Stomach (tissue), 9 donors: ENCODE data around the gene TRAF3IP3. TPM values are rescaled to one million over a fixed set of nuclear protein-coding genes. Genes with fewer than 3 reads are reported as not detected.

Experiments used
- DNase-seq, 2 donors: peaks; one replicate each; pipeline versions ENCODE4 v3.0.0 to v3.0.0-alpha.2; 2013 to 2019
- H3K27ac ChIP-seq, 5 donors: fragments of 200-600 bp in 4 of 5; sonication (generic) in 4 of 5; one replicate each; pipeline ENCODE4 v1.5.1; 2013 to 2019; ENCODE audit warnings: mild to moderate bottlenecking in 1 of 5, moderate library complexity in 1 of 5
- H3K27me3 ChIP-seq, 3 donors: fragments of 200-600 bp; sonication (generic); one replicate each; pipeline ENCODE4 v1.5.1; 2017 to 2019; ENCODE audit warnings: mixed run types in 1 of 3
- H3K36me3 ChIP-seq, 4 donors: fragments of 200-600 bp; sonication (generic); 1 replicate in 3 of 4; 2 replicates in 1 of 4; pipeline ENCODE4 v1.5.1; 2016 to 2019
- H3K4me1 ChIP-seq, 4 donors: fragments of 200-600 bp; sonication (generic); one replicate each; pipeline ENCODE4 v1.5.1; 2016 to 2019
- H3K4me3 ChIP-seq, 4 donors: fragments of 200-600 bp; sonication (generic) in 3 of 4; one replicate each; pipeline ENCODE4 v1.5.1; 2016 to 2019; ENCODE audit warnings: mild to moderate bottlenecking in 1 of 4
- H3K9me3 ChIP-seq, 4 donors: fragments of 200-600 bp; sonication (generic); one replicate each; pipeline ENCODE4 v1.5.1; 2016 to 2019
- EP300 ChIP-seq: sonication (generic); formaldehyde crosslinking; IDR thresholded peaks from one replicate; pipeline ENCODE4 v1.6.1; 2017; ENCODE audit warnings: antibody characterized with exemption
- POLR2A ChIP-seq, 4 donors: fragments of 450-650 bp; IDR thresholded peaks; one replicate each; pipeline ENCODE4 v1.6.1; 2016; ENCODE audit warnings: antibody characterized with exemption in 4 of 4, control low read depth in 2 of 4, mild to moderate bottlenecking in 1 of 4, moderate library complexity in 1 of 4
- POLR2AphosphoS5 ChIP-seq, 3 donors: sonication (generic); formaldehyde crosslinking; IDR thresholded peaks; one replicate each; pipeline ENCODE4 v1.6.1; 2016; ENCODE audit warnings: antibody characterized with exemption in 3 of 3
- WGBS, 5 donors: extraction: QIAGEN DNeasy Blood & Tissue Kit in 3 of 5; methylation state at CpG; one replicate each; pipeline versions ENCODE4 v1.1.5 to v1.1.7; 2013 to 2018; 5-methylcytosine and 5-hydroxymethylcytosine counted together
- intact Hi-C: fragments of 100-400 bp; cut with DNase I; formaldehyde crosslinking; loops from one replicate; pipeline ENCODE4 v1.15.1; 2023; ENCODE audit warnings: low total_unique reads
- polyA plus RNA-seq, 3 donors: library from polyadenylated mRNA; stranded (reverse); fragments of 200-250 nt; gene quantifications; one replicate each; pipeline ENCODE4 v1.2.3, GENCODE V29; 2013
- total RNA-seq, 5 donors: library from RNA; depleted of rRNA; stranded (reverse); fragments of >200 nt; gene quantifications; one replicate each; pipeline versions ENCODE4 v1.1.0 to v1.2.3, GENCODE V29; 2014 to 2016
- TF ChIP-seq, protein P1 (sequence below), 7 experiments: fragments of 450-650 bp in 4 of 7; fragments of 200-600 bp in 3 of 7; sonication (generic) in 3 of 7; IDR thresholded peaks; one replicate each; pipeline ENCODE4 v1.5.1; 2016 to 2019; ENCODE audit warnings: antibody characterized with exemption in 7 of 7, control low read depth in 2 of 7, mild to moderate bottlenecking in 1 of 7
- donor health status: healthy with polysubstance abuse.
- donor health status: Bipolar disorder and iron deficiency.
- donor health status: healthy.

TRAF3IP3 gene
- total and polyA plus RNA-seq, 8 donors = 2.2 to 9.6 (median 3.3) TPM; not detected in 1

GRCh38 chr1:209728466-209728865, 27.4 kb upstream of the TRAF3IP3 start:
- WGBS, 5 donors = 53 to 75% (median 70%) methylated on average over 1 of the region's 1 CpG
- no peaks in the 10 kb centered on the region for H3K4me1 ChIP-seq
- intact Hi-C loops = no loop called here
- H3K27ac ChIP-seq = no peak overlapping the region
- H3K27me3 ChIP-seq = no peaks in the 10 kb centered on the region
- H3K36me3 ChIP-seq = no peaks in the 10 kb centered on the region
- TF ChIP-seq POLR2A (IDR thresholded peaks at IDR 0.05) = no peak
- H3K9me3 ChIP-seq = no peaks in the 10 kb centered on the region
- DNase-seq = no peak
- H3K4me3 ChIP-seq = no peak overlapping the region

DNA sequence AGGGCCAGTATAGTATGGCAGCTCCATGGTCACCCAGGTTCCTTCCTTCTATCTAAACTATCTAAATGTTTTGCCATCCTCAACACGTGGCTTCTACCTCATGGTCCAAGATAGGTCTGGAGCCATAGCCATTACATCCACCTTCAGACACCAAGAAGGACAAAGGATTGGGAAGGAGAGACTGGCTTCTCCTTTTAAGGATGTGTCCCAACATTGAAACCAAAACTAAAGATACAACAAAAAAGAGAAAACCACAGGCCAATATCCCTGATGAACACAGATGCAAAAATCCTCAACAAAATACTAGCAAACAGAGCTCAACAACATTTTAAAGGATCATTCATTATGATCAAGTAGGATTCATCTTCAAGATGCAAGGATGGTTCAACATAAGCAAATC, 26.4 kb upstream of the TRAF3IP3 start:
- Histone ChIP-seq H3K36me3 (no peaks in the 10 kb centered on the region), H3K27me3 (no peaks in the 10 kb centered on the region), H3K4me3 (no peak overlapping the region), H3K27ac (no peak overlapping the region), H3K4me1 (no peaks in the 10 kb centered on the region), H3K9me3 (no peaks in the 10 kb centered on the region)
- no peak for DNase-seq
- 45 to 77% (median 65%) methylated on average over 1 of the region's 1 CpG for WGBS, 5 donors
- TF ChIP-seq, protein P1, sequence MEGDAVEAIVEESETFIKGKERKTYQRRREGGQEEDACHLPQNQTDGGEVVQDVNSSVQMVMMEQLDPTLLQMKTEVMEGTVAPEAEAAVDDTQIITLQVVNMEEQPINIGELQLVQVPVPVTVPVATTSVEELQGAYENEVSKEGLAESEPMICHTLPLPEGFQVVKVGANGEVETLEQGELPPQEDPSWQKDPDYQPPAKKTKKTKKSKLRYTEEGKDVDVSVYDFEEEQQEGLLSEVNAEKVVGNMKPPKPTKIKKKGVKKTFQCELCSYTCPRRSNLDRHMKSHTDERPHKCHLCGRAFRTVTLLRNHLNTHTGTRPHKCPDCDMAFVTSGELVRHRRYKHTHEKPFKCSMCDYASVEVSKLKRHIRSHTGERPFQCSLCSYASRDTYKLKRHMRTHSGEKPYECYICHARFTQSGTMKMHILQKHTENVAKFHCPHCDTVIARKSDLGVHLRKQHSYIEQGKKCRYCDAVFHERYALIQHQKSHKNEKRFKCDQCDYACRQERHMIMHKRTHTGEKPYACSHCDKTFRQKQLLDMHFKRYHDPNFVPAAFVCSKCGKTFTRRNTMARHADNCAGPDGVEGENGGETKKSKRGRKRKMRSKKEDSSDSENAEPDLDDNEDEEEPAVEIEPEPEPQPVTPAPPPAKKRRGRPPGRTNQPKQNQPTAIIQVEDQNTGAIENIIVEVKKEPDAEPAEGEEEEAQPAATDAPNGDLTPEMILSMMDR (IDR thresholded peaks at IDR 0.05) = no peak
- no peak for TF ChIP-seq POLR2A (IDR thresholded peaks at IDR 0.05)
- TF ChIP-seq POLR2AphosphoS5 (IDR thresholded peaks at IDR 0.05) = no peak
- no peak for TF ChIP-seq EP300
- intact Hi-C loops = no loop called here

DNA sequence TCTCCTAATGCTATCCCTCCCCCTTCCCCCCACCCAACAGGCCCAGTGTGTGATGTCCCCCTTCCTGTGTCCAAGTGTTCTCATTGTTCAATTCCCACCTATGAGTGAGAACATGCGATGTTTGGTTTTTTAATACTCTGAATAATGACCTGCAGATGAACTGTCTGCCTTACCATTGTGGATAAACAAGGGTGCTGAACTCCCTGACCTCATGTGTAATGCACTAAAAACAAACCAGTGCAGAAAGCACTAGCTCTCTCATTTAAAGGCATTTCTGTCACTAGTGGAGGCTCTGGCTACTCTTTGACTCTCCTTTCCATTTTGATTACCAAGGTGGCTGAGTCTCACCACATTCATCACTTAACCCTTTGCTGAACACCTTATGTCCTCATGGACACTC, 23.1 kb upstream of the TRAF3IP3 start:
- intact Hi-C loops = no loop called here

DNA sequence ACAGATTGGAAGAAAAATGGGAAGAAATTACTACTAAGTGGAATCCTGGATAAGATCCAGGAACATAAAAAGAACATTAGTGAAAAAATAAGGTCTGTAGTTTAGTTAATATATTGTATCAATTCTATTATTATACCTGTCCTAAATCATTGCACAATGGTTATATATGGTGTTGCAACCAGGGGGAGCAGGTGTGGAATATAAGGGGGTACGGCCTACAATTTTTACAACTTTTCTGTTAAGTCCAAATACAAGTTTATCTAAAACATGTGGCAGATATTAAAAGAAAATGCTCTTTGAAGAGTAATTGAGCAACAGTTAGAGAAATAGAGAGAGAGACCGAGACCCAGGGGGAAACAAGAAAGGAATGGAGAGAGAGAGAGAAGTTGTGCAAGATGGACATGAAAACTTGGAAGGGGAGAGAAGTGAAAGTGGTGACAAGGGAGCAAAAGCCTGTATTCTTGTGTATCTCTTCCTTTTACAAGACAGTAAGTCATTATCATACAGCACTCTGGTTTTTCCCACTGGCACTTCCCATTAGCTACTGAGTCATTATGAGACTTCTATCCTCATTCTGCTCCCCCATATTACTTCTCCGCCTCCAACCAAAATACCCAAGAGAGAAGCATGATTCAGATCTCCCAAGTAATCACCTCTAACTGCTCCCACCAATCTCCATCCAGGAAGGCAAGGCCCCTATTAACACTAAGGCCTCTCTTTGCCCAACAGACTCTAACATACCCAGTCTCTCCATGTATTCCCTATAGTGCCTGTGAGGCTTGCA, 22.3 kb upstream of the TRAF3IP3 start:
- TF ChIP-seq POLR2A (IDR thresholded peaks at IDR 0.05) = no peak
- no peak for TF ChIP-seq POLR2AphosphoS5 (IDR thresholded peaks at IDR 0.05)
- no peak for TF ChIP-seq EP300
- TF ChIP-seq, protein P1 (IDR thresholded peaks at IDR 0.05) = no peak
- Histone ChIP-seq H3K36me3 (no peaks in the 10 kb centered on the region), H3K4me3 (no peak overlapping the region), H3K27me3 (no peaks in the 10 kb centered on the region), H3K9me3 (no peaks in the 10 kb centered on the region), H3K27ac (no peak overlapping the region), H3K4me1 (no peaks in the 10 kb centered on the region)
- intact Hi-C loops = no loop called here
- DNase-seq = no peak
- WGBS, 5 donors = 80 to 96% (median 85%) methylated on average over 3 of the region's 3 CpGs

More for the DNA sequence above, 23.1 kb upstream of the TRAF3IP3 start:
- no peak overlapping the region for H3K4me3 ChIP-seq
- H3K27ac ChIP-seq = no peak overlapping the region
- TF ChIP-seq, protein P1 (IDR thresholded peaks at IDR 0.05) = no peak
- H3K36me3 ChIP-seq = no peaks in the 10 kb centered on the region
- 46 to 88% (median 71%) methylated on average over 1 of the region's 1 CpG for WGBS, 5 donors
- no peak for DNase-seq
- H3K4me1 ChIP-seq = no peaks in the 10 kb centered on the region
- H3K9me3 ChIP-seq = no peaks in the 10 kb centered on the region
- H3K27me3 ChIP-seq = no peaks in the 10 kb centered on the region

GRCh38 chr1:209736490-209737117, 19.2 kb upstream of the TRAF3IP3 start:
- H3K27ac ChIP-seq = no peak overlapping the region
- no peak for TF ChIP-seq EP300
- no peak for DNase-seq
- H3K36me3 ChIP-seq = no peaks in the 10 kb centered on the region
- 63 to 80% (median 66%) methylated on average over 3 of the region's 3 CpGs for WGBS, 5 donors
- H3K4me3 ChIP-seq = no peak overlapping the region
- intact Hi-C loops = no loop called here
- H3K4me1 ChIP-seq = peaks cover 0 to 1% (median 0%) of the 10 kb centered on the region in 4 donors
- H3K27me3 ChIP-seq = no peaks in the 10 kb centered on the region
- no peaks in the 10 kb centered on the region for H3K9me3 ChIP-seq
